Mucosa of rectum (tissue), 2 donors: Measurements from ENCODE around the gene AIM2.

Experiments
- H3K27ac ChIP-seq, 2 donors: one replicate each; pipeline ENCODE4 v1.7.0; 2013; ENCODE audit warnings: inconsistent platforms in 2 of 2, low read depth in 2 of 2, low read length in 2 of 2
- H3K27me3 ChIP-seq, 2 donors: one replicate each; pipeline ENCODE4 v1.7.0; 2013; ENCODE audit warnings: low read length in 2 of 2; ENCODE audit not compliant: control insufficient read depth in 2 of 2, insufficient read depth in 2 of 2
- H3K36me3 ChIP-seq, 2 donors: one replicate each; pipeline ENCODE4 v1.7.0; 2013; ENCODE audit warnings: low read length in 2 of 2; ENCODE audit not compliant: control insufficient read depth in 2 of 2, insufficient read depth in 2 of 2
- H3K4me1 ChIP-seq, 2 donors: one replicate each; pipeline ENCODE4 v1.7.0; 2013; ENCODE audit warnings: low read length in 2 of 2, mild to moderate bottlenecking in 1 of 2; ENCODE audit not compliant: control insufficient read depth in 2 of 2, insufficient read depth in 2 of 2
- H3K4me3 ChIP-seq, 2 donors: one replicate each; pipeline ENCODE4 v1.7.0; 2013; ENCODE audit warnings: low read length in 2 of 2
- H3K9ac ChIP-seq, 2 donors: one replicate each; pipeline ENCODE4 v1.7.0; 2013; ENCODE audit warnings: low read length in 2 of 2, low read depth in 1 of 2, mild to moderate bottlenecking in 1 of 2
- H3K9me3 ChIP-seq, 2 donors: one replicate each; pipeline ENCODE4 v1.7.0; 2013; ENCODE audit warnings: low read length in 2 of 2; ENCODE audit not compliant: control insufficient read depth in 2 of 2
- donor health status: healthy.
- donor health status: Normal muscosa, but diverticular disease.

AIM2 gene

GRCh38 chr1:159091607-159092031 lies 15.1 kb upstream of the AIM2 start:
- Histone ChIP-seq H3K4me3 (no peak overlapping the region), H3K4me1 (no peaks in the 10 kb centered on the region), H3K27ac (no peak overlapping the region), H3K9ac (no peak overlapping the region), H3K36me3 (no peaks in the 10 kb centered on the region), H3K27me3 (no peaks in the 10 kb centered on the region), H3K9me3 (no peaks in the 10 kb centered on the region)

GRCh38 chr1:159091180-159091560 lies 14.6 kb upstream of the AIM2 start:
- Histone ChIP-seq H3K27ac (no peak overlapping the region), H3K4me1 (no peaks in the 10 kb centered on the region)

GRCh38 chr1:159090286-159091179 lies 14.0 kb upstream of the AIM2 start:
- Histone ChIP-seq H3K9me3 (no peaks in the 10 kb centered on the region), H3K4me3 (no peak overlapping the region), H3K27ac (no peak overlapping the region), H3K36me3 (no peaks in the 10 kb centered on the region), H3K9ac (no peak overlapping the region), H3K27me3 (no peaks in the 10 kb centered on the region), H3K4me1 (no peaks in the 10 kb centered on the region)

More at GRCh38 chr1:159091180-159091560, 14.6 kb upstream of the AIM2 start:
- no peaks in the 10 kb centered on the region for H3K27me3 ChIP-seq
- no peak overlapping the region for H3K9ac ChIP-seq
- H3K4me3 ChIP-seq = no peak overlapping the region
- H3K9me3 ChIP-seq = no peaks in the 10 kb centered on the region
- H3K36me3 ChIP-seq = no peaks in the 10 kb centered on the region

GRCh38 chr1:159089184-159089791 lies 12.7 kb upstream of the AIM2 start:
- no peak overlapping the region for H3K27ac ChIP-seq
- H3K4me1 ChIP-seq = no peaks in the 10 kb centered on the region
- H3K27me3 ChIP-seq = no peaks in the 10 kb centered on the region
- H3K9me3 ChIP-seq = no peaks in the 10 kb centered on the region
- no peak overlapping the region for H3K9ac ChIP-seq
- H3K36me3 ChIP-seq = no peaks in the 10 kb centered on the region
- no peak overlapping the region for H3K4me3 ChIP-seq

- Histone ChIP-seq H3K27me3 (no peaks in the 10 kb centered on the region), H3K9ac (no peak overlapping the region), H3K9me3 (no peaks in the 10 kb centered on the region), H3K4me1 (no peaks in the 10 kb centered on the region), H3K4me3 (no peak overlapping the region), H3K27ac (no peak overlapping the region), H3K36me3 (no peaks in the 10 kb centered on the region)
These were observed 12.1 kb upstream of the AIM2 start for GRCh38 chr1:159088546-159089183.

- Histone ChIP-seq H3K9ac (no peak overlapping the region), H3K27me3 (no peaks in the 10 kb centered on the region), H3K9me3 (no peaks in the 10 kb centered on the region), H3K27ac (no peak overlapping the region), H3K4me1 (no peaks in the 10 kb centered on the region), H3K4me3 (no peak overlapping the region), H3K36me3 (no peaks in the 10 kb centered on the region)
These were observed 11.5 kb upstream of the AIM2 start for GRCh38 chr1:159088050-159088449.

GRCh38 chr1:159084867-159085266 lies 8.3 kb upstream of the AIM2 start:
- H3K27ac ChIP-seq = no peak overlapping the region
- no peaks in the 10 kb centered on the region for H3K27me3 ChIP-seq
- no peaks in the 10 kb centered on the region for H3K4me1 ChIP-seq
- no peak overlapping the region for H3K4me3 ChIP-seq
- H3K9me3 ChIP-seq = no peaks in the 10 kb centered on the region
- no peaks in the 10 kb centered on the region for H3K36me3 ChIP-seq
- H3K9ac ChIP-seq = no peak overlapping the region

- Histone ChIP-seq H3K4me1 (no peaks in the 10 kb centered on the region), H3K36me3 (no peaks in the 10 kb centered on the region), H3K9ac (no peak overlapping the region), H3K27ac (no peak overlapping the region), H3K9me3 (no peaks in the 10 kb centered on the region), H3K4me3 (no peak overlapping the region), H3K27me3 (no peaks in the 10 kb centered on the region)
These were observed 7.6 kb upstream of the AIM2 start for GRCh38 chr1:159084152-159084551.

- Histone ChIP-seq H3K9ac (no peak overlapping the region), H3K9me3 (no peaks in the 10 kb centered on the region), H3K27ac (no peak overlapping the region), H3K4me1 (no peaks in the 10 kb centered on the region), H3K4me3 (no peak overlapping the region), H3K36me3 (no peaks in the 10 kb centered on the region), H3K27me3 (no peaks in the 10 kb centered on the region)
These were observed 6.4 kb upstream of the AIM2 start for GRCh38 chr1:159083013-159083412.

- Histone ChIP-seq H3K9me3 (no peaks in the 10 kb centered on the region), H3K27me3 (no peaks in the 10 kb centered on the region), H3K27ac (no peak overlapping the region), H3K4me3 (no peak overlapping the region), H3K9ac (no peak overlapping the region), H3K4me1 (no peaks in the 10 kb centered on the region), H3K36me3 (no peaks in the 10 kb centered on the region)
These were observed 5.1 kb upstream of the AIM2 start for GRCh38 chr1:159081626-159082025.
